ENCODE measurements around the gene LARP1B.
"Not testable (repeated sequence)": the region's sequence is repeated elsewhere in the genome, so short reads cannot be mapped to it uniquely, and the experiment has no call there.

Gene LARP1B

DNA sequence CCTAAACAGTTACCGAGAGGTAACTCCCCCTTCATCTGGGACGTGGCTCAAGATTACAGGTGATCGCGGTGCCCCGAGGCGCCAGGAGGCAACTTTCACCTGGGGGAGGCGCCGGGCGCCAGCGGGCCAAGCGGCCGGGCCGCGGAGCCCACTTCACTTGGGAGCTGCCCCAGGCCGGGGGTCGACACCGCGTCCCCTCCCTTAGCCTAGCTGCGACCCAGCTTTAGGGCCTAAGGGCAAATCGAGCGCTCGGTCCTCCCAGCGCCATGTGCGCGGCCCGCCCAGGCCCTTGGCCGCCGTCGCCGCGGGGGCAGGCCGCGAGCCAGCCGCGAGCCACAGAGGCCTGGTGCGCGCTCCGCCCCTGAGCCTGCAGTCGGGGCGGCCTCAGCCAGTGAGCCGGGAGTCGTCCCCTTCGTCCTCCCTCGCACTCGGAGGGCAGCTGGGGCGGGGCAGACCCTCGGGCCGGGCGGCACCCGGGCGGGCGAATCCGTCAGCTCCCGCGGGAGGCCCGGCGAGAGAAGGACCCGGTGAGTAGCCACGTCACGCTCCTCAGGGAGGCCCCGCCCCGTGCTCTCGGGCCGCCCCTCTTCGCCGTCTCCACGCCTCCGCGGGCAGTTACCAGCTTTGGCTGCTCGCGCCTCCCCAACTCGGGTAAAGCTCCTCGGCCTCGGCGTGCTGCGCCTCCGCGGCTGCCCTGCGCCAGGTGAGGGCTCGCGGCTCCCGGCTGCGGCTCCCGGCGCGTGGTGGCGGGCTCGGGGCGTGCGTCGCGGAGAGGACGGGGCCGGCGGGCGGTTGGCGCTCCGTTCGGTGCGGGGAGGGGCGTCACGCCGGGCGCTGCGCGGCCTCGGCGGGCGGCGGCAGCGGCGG is at the start of gene LARP1B:
TSS of gene LARP1B (plus strand) at position 614 of the 867 bp plus-strand sequence. CDS start 13,640 bp downstream, outside the sequence.
- peak; percentile 97 for DNase-seq (ENCODE audit: low spot score)

DNA sequence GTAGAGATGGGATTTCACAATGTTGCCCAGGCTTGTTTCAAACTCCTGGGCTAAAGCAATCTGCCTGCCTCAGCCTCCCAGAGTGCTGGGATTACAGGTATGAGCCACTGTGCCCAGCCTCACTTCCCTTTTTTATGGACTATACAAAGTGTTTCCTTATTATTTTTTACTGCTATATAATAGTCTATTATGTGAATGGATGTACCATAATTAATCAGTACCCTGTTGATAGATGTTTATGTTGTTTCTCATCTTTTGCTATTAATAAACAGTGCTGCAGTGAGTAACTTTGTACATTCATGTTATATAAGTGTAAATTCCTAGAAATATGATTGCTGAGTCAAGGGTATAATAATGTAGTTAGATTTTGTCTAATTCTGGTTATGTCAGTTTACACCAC is 35.8 kb upstream of the LARP1B start:
- DNase-seq (ENCODE audit: low spot score) = no peak

DNA sequence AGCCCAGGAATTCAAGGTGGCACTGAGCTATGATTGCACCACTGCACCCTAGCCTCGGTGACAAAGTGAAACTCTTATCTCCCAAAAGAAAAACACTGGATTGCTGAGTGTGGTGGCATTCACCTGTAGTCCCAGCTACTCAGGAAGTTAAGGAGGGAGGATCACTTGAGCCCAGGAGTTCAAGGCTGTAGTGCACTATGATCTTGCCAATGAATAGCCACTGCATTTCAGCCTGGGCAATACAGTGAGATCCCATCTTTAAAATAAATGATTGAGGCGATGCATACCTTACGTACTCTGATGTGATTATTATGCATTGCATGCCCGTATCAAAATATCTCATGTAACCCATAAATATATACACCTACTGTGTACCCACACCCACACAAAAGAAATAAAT is 31.2 kb upstream of the LARP1B start:
- no peak for DNase-seq (ENCODE audit: low spot score)

DNA sequence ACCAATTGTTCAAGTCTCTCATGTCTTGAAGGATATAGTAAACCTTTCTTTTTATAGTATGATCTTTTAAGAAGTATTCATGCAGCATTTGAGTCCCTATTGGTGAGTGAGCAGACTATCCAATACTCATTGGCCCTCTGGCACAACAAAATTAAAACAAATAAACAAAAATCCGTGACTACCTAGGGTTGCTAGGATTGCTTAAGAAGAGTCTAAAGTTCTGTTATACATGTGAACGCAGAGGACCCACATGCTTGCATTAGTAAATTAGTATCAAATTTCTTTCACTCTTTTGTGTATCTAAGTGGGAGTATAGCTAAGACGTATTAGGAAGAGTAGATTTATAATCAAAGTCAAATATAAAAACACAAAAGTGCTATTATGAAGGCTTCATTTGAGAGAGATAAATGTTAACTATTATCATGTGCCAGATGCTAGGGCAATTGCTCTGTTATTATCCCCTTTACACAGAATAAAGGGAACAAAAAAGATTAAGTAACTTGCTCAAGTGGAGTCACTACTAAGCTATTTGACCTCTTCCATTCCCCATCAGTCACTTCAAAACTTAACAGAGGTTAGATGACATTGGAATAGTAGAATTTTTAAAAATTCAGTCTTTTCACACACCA is 29.2 kb upstream of the LARP1B start:
- no peak for DNase-seq (ENCODE audit: low spot score)

DNA sequence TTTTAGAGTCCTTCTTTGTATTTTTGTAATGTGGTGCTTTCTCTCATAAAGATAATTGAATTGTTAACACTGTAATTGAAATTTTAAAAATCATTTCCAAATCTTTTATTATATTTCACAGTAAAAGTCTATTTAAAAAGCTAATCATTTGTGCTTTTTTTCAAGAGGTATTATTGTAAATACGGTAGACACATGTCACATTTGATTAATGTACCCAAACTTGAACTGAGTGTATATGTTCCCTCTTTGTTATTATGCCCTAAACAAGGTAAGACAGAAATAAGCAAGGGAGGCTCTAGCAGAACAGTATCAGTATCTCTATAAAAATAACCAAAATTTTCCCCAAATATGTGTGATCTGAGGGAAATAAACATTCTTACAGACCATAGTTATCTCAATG is 21.5 kb upstream of the LARP1B start:
- no peak for DNase-seq (ENCODE audit: low spot score)

DNA sequence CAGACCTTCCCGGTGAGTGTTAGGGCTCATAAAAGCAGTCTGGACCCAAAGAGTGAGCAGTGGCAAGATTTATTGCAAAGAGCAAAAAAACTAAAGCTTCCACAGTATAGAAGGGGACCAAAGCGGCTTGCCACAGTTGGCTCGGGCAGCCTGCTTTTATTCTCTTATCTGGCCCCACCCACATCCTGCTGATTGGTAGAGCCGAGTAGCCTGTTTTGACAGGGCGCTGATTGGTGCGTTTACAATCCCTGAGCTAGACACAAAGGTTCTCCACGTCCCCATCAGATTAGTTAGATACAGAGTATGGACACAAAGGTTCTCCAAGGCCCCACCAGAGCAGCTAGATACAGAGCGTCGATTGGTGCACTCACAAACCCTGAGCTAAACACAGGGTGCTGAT is 14.1 kb upstream of the LARP1B start:
- not testable (repeated sequence) for DNase-seq (ENCODE audit: low spot score)

DNA sequence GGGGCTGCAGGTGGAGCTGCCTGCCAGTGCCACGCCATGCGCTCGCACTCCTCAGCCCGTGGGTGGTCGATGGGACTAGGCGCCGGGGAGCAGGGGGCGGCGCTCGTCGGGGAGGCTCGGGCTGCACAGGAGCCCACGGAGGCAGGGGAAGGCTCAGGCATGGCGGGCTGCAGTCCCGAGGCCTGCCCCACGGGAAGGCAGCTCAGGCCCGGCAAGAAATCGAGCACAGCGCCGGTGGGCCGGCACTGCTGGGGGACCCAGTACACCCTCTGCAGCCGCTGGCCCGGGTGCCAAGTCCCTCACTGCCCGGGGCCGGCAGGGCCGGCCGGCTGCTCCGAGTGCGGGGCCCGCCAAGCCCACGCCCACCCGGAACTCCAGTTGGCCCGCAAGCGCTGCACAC is 13.6 kb upstream of the LARP1B start:
- not testable (repeated sequence) for DNase-seq (ENCODE audit: low spot score)

DNA sequence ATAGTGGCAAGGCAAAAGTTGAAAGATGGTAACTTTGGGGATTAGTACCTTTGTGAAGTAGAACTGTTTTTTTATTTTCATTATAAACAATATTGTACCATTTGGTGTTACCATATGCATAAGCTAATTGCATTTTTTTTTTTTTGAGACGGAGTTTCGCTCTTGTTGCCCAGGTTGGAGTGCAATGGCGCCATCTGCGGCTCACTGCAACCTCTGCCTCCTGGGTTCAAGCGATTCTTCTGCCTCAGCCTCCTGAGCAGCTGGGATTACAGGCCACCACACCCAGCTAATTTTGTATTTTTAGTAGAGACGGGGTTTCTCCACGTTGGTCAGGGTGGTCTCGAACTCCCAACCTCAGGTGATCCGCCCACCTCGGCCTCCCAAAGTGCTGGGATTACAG is 9.9 kb upstream of the LARP1B start:
- DNase-seq (ENCODE audit: low spot score) = not testable (repeated sequence)

DNA sequence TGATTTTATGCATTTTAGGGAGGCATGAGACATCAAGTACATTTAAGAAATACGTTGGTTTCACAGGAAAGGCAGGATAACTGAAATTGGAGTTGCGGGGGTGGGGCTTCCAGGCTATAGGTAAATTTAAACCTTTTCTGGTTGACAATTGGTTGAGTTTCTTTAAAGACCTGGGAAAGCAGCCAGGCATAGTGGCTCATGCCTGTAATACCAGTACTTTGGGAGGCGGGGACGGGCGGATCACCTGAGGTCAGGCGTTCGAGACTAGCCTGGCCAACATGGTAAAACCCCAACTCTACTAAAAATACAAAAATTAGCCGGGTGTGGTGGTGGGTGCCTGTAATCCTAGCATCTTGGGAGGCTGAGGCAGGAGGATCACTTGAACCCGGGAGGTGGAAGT is 6.2 kb upstream of the LARP1B start:
- not testable (repeated sequence) for DNase-seq (ENCODE audit: low spot score)

DNA sequence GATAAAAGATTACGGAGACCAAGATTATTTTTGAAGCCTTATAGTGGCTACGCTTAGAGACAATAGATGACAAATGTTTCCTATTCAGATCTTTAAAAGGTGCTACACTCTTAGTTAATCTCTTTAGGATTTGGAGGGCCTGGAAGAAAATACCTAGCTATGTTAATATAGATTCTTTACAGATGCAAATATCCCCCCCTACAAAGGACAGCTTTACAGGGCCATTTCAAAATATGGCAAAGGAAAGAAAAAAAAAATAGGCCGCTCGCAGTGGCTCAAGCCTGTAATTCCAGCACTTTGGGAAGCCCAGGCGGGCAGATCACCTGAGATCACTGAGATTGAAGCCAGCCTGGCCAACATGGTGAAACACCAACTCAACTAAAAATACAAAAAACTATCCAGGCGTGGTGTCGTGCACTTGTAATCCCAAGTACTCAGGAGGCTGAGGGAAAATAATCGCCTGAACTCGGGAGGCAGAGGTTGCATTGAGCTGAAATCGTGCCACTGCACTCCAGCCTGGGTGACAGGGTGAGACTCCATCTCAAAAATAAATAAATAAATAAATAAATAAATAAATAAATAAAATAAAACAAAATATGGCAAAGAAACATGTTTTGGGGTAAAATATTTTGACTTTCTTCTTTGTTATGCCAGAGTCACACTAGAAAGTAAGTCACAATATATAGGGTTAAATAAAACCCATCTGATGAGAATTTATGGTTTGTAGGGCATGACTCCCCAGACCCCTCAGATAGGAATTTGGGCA is 5.5 kb upstream of the LARP1B start:
- DNase-seq (ENCODE audit: low spot score) = not testable (repeated sequence)

DNA sequence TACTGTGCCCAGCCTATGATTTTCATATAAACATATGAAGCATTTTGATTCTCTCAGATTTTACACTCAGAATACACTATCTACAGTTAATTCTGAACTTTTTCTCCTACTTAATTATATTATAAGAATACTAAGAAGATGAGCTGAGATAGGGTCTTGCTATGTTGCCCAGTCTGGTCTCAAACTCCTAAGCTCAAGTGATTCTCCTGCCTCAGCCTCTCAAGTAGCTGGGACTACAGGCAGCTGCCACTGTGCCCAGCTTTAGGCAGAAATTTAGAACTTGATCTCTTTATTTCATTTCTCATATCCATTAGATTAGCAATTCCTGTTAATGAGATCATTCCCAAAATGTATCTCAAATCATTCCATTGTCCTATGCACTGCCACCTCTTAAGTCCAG is 4.7 kb upstream of the LARP1B start:
- no peak for DNase-seq (ENCODE audit: low spot score)

DNA sequence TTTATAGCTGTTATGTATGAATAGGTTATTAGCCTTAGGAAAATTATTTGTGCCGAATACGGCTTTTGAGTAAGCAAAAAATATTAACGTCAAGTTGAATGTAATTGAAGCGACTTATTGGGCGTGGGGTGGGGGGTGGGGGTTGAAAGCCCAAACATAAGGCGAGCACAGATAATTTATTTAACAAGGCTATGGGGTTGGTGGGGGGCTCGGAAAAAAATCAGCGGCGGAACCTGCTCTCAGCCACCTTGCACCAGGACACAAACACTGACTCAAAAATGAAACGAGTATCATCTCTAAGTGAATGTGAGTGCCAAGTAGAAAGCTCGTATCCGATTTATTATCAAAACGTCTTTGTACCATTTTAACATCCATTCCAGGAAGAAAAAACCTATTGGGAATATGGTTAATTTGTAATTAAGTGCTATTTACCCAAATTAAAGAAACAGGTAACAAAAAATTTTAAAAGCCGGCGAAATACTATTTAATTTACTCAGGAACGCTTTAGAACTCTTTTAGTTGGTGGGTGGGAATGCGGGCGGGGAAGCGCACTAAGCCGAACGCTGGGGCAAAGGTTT is 902 bp upstream of the LARP1B start:
- DNase-seq (ENCODE audit: low spot score) = no peak

DNA sequence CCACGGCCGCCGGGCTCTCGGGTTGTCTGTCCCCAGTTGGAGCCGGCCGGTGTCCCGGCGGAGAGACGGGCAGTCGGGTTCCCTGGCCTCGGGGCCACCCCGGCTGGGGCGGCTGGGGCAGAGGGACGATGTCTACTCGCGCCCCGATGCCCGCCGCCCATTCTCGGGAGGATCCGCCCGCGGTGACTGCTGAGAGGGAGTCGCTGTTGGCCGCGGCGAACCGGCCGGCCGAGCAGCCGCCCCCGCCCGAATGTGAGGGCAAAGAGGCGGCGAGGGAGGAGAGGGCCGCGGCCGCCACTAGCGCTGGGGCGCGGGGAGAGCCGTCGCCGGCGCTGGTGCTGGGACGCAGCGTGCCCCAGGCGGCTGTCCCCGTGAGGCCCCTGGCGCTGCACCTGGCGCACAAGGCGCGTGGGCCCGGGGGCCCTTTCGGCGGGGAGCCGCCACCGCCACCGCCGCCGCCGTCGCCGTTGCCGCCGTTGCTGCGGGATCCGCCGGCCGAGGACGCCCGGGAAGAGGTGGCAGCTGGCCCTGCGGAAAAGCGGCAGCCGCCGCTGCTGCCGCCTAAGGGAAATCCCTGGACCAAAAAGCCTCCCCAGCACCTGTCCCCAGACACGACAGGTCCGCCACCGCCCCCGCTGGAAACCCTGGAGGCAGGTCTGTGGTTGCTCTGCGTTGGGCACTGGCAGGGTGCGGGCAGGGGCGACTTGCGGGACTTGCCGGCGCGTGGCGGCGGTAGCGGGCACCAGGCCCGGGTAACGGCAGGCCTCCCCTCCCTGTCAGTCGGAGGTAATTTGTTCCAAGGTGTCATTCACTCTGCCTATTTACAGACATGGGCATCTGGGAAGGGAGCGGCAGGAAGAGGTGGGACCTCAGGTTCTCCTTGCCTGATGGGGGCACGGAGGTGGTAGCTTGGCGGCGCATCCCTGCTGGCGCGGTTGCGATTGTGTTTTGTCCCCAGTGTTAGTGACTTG is 739 bp downstream of the LARP1B start:
- DNase-seq (ENCODE audit: low spot score) = no peak

DNA sequence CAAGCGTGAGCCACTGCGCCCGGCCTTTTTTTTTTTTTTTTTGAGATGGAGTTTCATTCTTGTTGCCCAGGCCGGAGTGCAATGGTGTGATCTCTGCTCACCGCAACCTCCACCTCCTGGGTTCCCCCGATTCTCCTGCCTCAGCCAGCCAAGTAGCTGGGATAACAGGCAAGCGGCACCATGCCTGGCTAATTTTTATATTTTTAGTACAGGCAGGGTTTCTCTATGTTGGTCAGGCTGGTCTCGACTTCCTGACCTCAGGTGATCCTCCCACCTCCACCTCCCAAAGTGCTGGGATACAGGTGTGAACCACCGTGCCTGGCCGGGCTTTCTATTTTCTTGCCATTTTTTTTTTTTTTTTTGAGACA is 5.3 kb downstream of the LARP1B start:
- not testable (repeated sequence) for DNase-seq (ENCODE audit: low spot score)

DNA sequence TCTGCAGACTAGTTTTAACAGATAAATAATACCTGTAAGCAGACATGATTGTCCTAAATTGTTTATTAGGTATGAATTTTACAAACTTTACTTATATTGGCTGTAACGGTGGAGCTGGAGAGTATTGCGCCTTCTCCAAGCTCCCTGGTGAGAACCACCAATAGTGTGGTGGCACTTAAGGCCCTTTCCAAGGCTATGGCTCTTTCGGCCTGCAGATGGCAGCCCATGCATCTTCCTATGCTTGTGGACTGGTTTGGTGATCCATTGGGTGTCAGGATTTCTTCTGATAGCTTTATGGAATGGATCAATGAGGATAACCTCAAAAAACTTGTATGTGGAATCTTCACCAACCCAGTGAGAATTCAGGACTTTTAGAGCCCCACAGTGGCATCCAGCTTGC is 7.8 kb downstream of the LARP1B start:
- DNase-seq (ENCODE audit: low spot score) = no peak

DNA sequence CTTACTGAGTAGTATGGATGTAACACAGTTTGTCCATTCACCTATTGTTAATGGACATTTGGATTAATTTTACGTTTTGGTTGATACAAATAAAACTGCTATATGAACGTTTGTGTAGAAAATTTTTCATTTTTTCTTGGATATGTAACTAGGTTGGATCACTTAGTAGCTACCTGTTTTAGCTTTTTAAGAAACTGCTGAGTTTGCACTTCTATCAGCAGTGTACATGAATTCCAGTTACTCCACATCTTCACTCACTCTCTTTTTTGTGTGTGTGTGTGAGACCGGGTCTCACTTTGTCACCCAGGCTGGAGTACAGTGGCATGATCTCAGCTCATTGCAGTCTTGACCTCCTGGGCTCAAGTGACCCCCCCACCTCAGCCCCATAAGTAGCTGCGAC is 15.4 kb downstream of the LARP1B start:
- no peak for DNase-seq (ENCODE audit: low spot score)

DNA sequence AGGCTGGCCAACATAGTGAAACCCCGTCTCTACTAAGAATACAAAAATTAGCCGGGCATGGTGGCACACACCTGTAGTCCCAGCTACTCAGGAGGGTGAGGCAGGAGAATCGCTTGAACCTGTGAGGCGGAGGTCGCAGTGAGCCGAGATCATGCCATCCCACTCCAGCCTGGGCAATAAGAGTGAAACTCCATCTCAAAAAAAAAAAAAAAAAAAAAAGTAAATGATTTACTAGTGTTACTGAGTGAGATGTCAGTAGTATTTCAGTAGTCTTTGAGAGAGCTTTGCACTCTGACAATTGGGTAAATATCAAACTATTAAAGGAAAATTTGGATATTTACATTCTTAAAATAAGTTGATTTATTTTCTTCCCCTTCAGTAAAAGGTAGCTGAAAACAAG is 34.2 kb downstream of the LARP1B start:
- DNase-seq (ENCODE audit: low spot score) = not testable (repeated sequence)

DNA sequence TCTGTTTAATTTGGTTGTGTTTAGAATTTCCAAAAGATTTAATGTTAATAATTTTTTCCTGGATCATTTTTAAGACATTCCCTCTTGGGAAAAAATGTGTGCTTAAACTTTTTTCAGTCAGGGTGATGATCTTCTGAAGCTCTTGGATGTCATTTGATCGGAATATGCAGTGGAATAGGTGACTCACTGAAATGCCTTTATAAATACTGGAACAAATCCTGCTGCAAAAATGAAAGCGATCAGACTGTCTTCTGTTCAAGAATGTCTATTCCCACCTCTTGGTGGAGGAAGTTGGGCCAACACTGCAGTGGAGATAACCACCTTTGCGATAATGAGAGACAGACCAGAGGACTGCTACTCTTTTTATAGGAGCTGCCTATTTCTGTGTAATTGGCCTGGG is 46.7 kb downstream of the LARP1B start:
- DNase-seq (ENCODE audit: low spot score) = no peak

DNA sequence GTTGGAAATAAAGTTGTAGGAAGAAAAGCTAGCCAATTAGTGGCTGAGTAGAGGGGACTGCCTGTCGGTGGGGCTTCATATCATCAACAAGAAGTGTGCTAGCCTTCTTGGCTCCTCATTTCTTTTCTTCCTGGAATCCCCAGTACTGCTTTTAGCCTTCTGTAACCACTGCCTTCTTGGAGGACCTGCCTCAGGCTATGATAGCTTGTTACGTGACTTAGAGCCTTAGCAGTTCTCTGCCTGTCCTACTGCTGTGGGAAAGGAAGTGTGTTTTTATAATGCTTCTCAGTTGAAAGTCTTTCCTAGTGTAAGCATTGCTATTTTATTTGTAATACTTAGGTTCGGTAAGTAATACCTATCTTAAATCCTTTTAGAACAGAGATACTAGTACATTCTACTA is 61.9 kb downstream of the LARP1B start:
- no peak for DNase-seq (ENCODE audit: low spot score)

DNA sequence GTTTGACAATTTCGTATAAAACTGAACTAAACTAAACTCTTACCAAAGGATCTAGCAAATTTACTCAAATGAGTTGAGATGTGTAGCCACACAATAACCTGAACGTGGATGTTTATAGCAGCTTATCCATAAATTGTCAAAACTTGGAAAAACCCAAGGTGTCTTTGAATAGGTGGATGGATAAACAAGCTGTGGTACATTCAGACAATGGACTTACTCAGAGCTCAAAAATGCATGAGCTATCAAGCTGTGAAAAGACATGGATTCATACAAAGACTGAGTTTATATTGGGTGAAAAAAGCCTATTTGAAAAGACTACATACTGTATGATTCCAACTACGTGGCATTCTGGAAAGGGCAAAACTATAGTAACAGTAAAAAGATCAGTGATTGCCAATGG is 69.5 kb downstream of the LARP1B start:
- DNase-seq (ENCODE audit: low spot score) = no peak

DNA sequence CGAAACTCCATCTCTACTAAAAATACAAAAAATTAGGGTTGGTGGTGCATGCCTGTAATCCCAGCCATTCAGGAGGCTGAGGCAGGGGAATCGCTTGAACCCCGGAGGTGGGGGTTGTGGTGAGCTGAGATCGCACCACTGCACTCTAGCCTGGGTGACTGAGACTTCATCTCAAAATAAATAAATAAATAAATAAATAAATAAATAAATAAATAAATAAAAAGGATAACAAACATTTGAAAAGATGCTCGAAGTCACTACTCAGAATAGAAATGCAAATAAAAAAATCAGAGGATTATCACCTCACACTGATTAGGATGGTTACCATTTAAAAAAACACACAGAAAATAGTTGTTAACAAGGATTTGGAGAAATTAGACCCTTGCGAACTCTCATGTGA is 73.8 kb downstream of the LARP1B start:
- DNase-seq (ENCODE audit: low spot score) = no peak
